ENCODE measurements around the gene EEF2K. TPM values are rescaled to one million over a fixed set of nuclear protein-coding genes. Genes with fewer than 3 reads are reported as not detected.
A peak's percentile ranks its signal among the peaks of the same experiment; 100 is the strongest.

Gene EEF2K
- total and polyA plus RNA-seq, 2 of the 13 experiments (the other 11 are each of a cell fraction or from before 2014, with no cell fraction given): 22.0 to 23.8 TPM

- TF ChIP-seq ZNF263 (CRISPR knock-in tag; IDR thresholded peaks at IDR 0.05): peak; percentile 31; the same call in 1 of the 2 replicates
- no peak for TF ChIP-seq CBX2 (IDR thresholded peaks at IDR 0.05; ENCODE audit: low read depth, low read length)
- peak; percentile 96; the same call in 1 of the 2 replicates for TF ChIP-seq CBX2 (CRISPR knock-in tag; IDR thresholded peaks at IDR 0.05; ENCODE audit: low read depth)
- TF ChIP-seq XRCC5 (optimal IDR thresholded peaks at IDR 0.05; ENCODE audit: low read length): peak; percentile 42
- peak; percentile 74 for TF ChIP-seq YY1 (IDR thresholded peaks at IDR 0.05; ENCODE audit: insufficient read depth, insufficient replicate concordance, low read depth, low read length)
- TF ChIP-seq ZBTB7A (CRISPR knock-in tag; IDR thresholded peaks at IDR 0.05): peak; percentile 93
- TF ChIP-seq ZNF598 (CRISPR knock-in tag; IDR thresholded peaks at IDR 0.05; ENCODE audit: borderline replicate concordance): peak; percentile 84; the same call in 1 of the 2 replicates
- no peak for TF ChIP-seq POLR2AphosphoS2 (IDR thresholded peaks at IDR 0.05; ENCODE audit: low read depth, low read length)
- TF ChIP-seq ZNF501 (CRISPR knock-in tag; IDR thresholded peaks at IDR 0.05): no peak
- peak; percentile 70; the same call in 1 of the 2 replicates for TF ChIP-seq NFATC3 (CRISPR knock-in tag; IDR thresholded peaks at IDR 0.05)
- TF ChIP-seq NFKB2 (CRISPR knock-in tag; IDR thresholded peaks at IDR 0.05; ENCODE audit: borderline replicate concordance): peak; percentile 97
- TF ChIP-seq RARG (CRISPR knock-in tag; IDR thresholded peaks at IDR 0.05; ENCODE audit: low read depth): no peak
- TF ChIP-seq ZNF460 (CRISPR knock-in tag; IDR thresholded peaks at IDR 0.05; ENCODE audit: borderline replicate concordance): no peak
- TF ChIP-seq NRL (CRISPR knock-in tag; IDR thresholded peaks at IDR 0.05; ENCODE audit: borderline replicate concordance): peak; percentile 95
- peak; percentile 85 for TF ChIP-seq ZNF883 (CRISPR knock-in tag; IDR thresholded peaks at IDR 0.05; ENCODE audit: not compliant biosample characterization)
- TF ChIP-seq JUND (CRISPR knock-in tag; IDR thresholded peaks at IDR 0.05): peak; percentile 52; the same call in 1 of the 2 replicates
- TF ChIP-seq HMG20A (CRISPR knock-in tag; IDR thresholded peaks at IDR 0.05; ENCODE audit: borderline replicate concordance): peak; percentile 29; the same call in 1 of the 2 replicates
- peak; percentile 95 for TF ChIP-seq ZBTB4 (CRISPR knock-in tag; IDR thresholded peaks at IDR 0.05; ENCODE audit: borderline replicate concordance)
- TF ChIP-seq HOXA3 (CRISPR knock-in tag; IDR thresholded peaks at IDR 0.05): peak; percentile 88
- TF ChIP-seq ZBTB8A (CRISPR knock-in tag; IDR thresholded peaks at IDR 0.05; ENCODE audit: borderline replicate concordance, low read depth): 0 out of 2 replicates have a peak, but pooled peaks have one; percentile 75
- peak; percentile 99 for TF ChIP-seq ZNF619 (CRISPR knock-in tag; IDR thresholded peaks at IDR 0.05)
- TF ChIP-seq ZNF101 (CRISPR knock-in tag; IDR thresholded peaks at IDR 0.05; ENCODE audit: borderline replicate concordance, low read depth): no peak
- TF ChIP-seq THAP11 (CRISPR knock-in tag; IDR thresholded peaks at IDR 0.05): peak; percentile 54
- TF ChIP-seq RNF219 (CRISPR knock-in tag; IDR thresholded peaks at IDR 0.05): no peak
- no peak for TF ChIP-seq ZNF530 (CRISPR knock-in tag; IDR thresholded peaks at IDR 0.05; ENCODE audit: low read depth)
Measured at GRCh38 chr16:22190081-22190775, 15.8 kb upstream of the EEF2K start (continued).

All from HepG2 (cell line).